NT2/D1 (cell line): ENCODE data around the gene C5orf47.

Experiments
- DNase-seq: peaks from one replicate; pipeline ENCODE4 v3.0.0-alpha.2; 2011; ENCODE audit warnings: low read depth, low spot score
- H3K27me3 ChIP-seq: 2 replicates; pipeline ENCODE4 v1.6.0; 2011; ENCODE audit warnings: mild to moderate bottlenecking; ENCODE audit not compliant: insufficient read length, insufficient read depth
- H3K36me3 ChIP-seq: 2 replicates; pipeline ENCODE4 v1.6.1; 2011; ENCODE audit warnings: mild to moderate bottlenecking, low read length, mixed read lengths; ENCODE audit not compliant: insufficient read depth, insufficient read length
- H3K4me1 ChIP-seq: 2 replicates; pipeline ENCODE4 v1.5.1; 2011; ENCODE audit not compliant: insufficient read depth, insufficient read length
- H3K4me3 ChIP-seq: 2 replicates; pipeline ENCODE4 v1.5.1; 2011; ENCODE audit warnings: low read depth; ENCODE audit not compliant: insufficient read length
- H3K9ac ChIP-seq: 2 replicates; pipeline ENCODE4 v1.6.0; 2011; ENCODE audit warnings: low read depth; ENCODE audit not compliant: insufficient read length
- H3K9me3 ChIP-seq: 2 replicates; pipeline ENCODE4 v1.5.1; 2011; ENCODE audit warnings: mild to moderate bottlenecking, low read length; ENCODE audit not compliant: insufficient read depth
- SUZ12 ChIP-seq: IDR thresholded peaks from 2 replicates; pipeline ENCODE4 v1.6.1; 2011; ENCODE audit not compliant: insufficient read length, insufficient read depth; ENCODE audit errors: extremely low read depth
- YY1 ChIP-seq: IDR thresholded peaks from 2 replicates; pipeline ENCODE4 v1.6.1; 2011; ENCODE audit not compliant: insufficient read length, insufficient read depth
- ZNF274 ChIP-seq: IDR thresholded peaks from 2 replicates; pipeline ENCODE4 v1.6.1; 2011; ENCODE audit warnings: mild to moderate bottlenecking, low read depth, low read length

C5orf47 gene

GRCh38 chr5:173950829-173951228, 38.1 kb upstream of the C5orf47 start:
- no peaks in the 10 kb centered on the region for H3K9me3 ChIP-seq
- H3K4me3 ChIP-seq = no peak overlapping the region
- no peaks in the 10 kb centered on the region for H3K4me1 ChIP-seq
- no peak for DNase-seq
- TF ChIP-seq YY1 (no peak), ZNF274 (no peak), SUZ12 (no peak)
- peaks cover 53% of the 10 kb centered on the region for H3K36me3 ChIP-seq
- no peak overlapping the region for H3K9ac ChIP-seq
- H3K27me3 ChIP-seq = no peaks in the 10 kb centered on the region

- no peaks in the 10 kb centered on the region for H3K9me3 ChIP-seq
- TF ChIP-seq SUZ12 (no peak), ZNF274 (no peak), YY1 (no peak)
- H3K27me3 ChIP-seq = no peaks in the 10 kb centered on the region
- no peak overlapping the region for H3K4me3 ChIP-seq
- DNase-seq = no peak
- H3K36me3 ChIP-seq = peaks cover 49% of the 10 kb centered on the region
- no peak overlapping the region for H3K9ac ChIP-seq
- no peaks in the 10 kb centered on the region for H3K4me1 ChIP-seq
Measured at GRCh38 chr5:173953528-173954090, 35.4 kb upstream of the C5orf47 start.

- Histone ChIP-seq H3K27me3 (no peaks in the 10 kb centered on the region), H3K36me3 (peaks cover 46% of the 10 kb centered on the region), H3K9me3 (no peaks in the 10 kb centered on the region), H3K4me1 (no peaks in the 10 kb centered on the region), H3K9ac (no peak overlapping the region), H3K4me3 (no peak overlapping the region)
- no peak for DNase-seq
- TF ChIP-seq YY1 (no peak), SUZ12 (no peak), ZNF274 (no peak)
Measured at GRCh38 chr5:173954671-173955521, 34.1 kb upstream of the C5orf47 start.

- TF ChIP-seq SUZ12 (no peak), YY1 (no peak), ZNF274 (no peak)
- H3K4me3 ChIP-seq = no peak overlapping the region
- H3K9ac ChIP-seq = no peak overlapping the region
- no peaks in the 10 kb centered on the region for H3K9me3 ChIP-seq
- no peaks in the 10 kb centered on the region for H3K27me3 ChIP-seq
- H3K4me1 ChIP-seq = no peaks in the 10 kb centered on the region
- H3K36me3 ChIP-seq = peaks cover 4% of the 10 kb centered on the region
- no peak for DNase-seq
Measured at GRCh38 chr5:173960986-173961385, 28.0 kb upstream of the C5orf47 start.

GRCh38 chr5:173961418-173961817, 27.6 kb upstream of the C5orf47 start:
- no peak for TF ChIP-seq SUZ12
- TF ChIP-seq ZNF274 = no peak
- TF ChIP-seq YY1 = no peak

GRCh38 chr5:173962436-173962972, 26.5 kb upstream of the C5orf47 start:
- Histone ChIP-seq H3K9me3 (no peaks in the 10 kb centered on the region), H3K4me3 (no peak overlapping the region), H3K27me3 (no peaks in the 10 kb centered on the region), H3K36me3 (peaks cover 2% of the 10 kb centered on the region), H3K4me1 (no peaks in the 10 kb centered on the region), H3K9ac (no peak overlapping the region)
- DNase-seq = no peak
- no peak for TF ChIP-seq YY1
- TF ChIP-seq SUZ12 = no peak
- no peak for TF ChIP-seq ZNF274

More at GRCh38 chr5:173961418-173961817, 27.6 kb upstream of the C5orf47 start:
- Histone ChIP-seq H3K9ac (no peak overlapping the region), H3K9me3 (no peaks in the 10 kb centered on the region), H3K4me3 (no peak overlapping the region), H3K27me3 (no peaks in the 10 kb centered on the region), H3K4me1 (no peaks in the 10 kb centered on the region), H3K36me3 (peaks cover 3% of the 10 kb centered on the region)
- DNase-seq = no peak
